Heart left ventricle (tissue), 13 donors: ENCODE data around the gene CR1L.

Source experiments
- POLR2A ChIP-seq, 2 donors: fragments of 450-650 bp; IDR thresholded peaks; one replicate each; pipeline ENCODE4 v1.6.1; 2017; ENCODE audit warnings: antibody characterized with exemption in 2 of 2, mild to moderate bottlenecking in 2 of 2, moderate library complexity in 2 of 2
- TF ChIP-seq, protein P1 (sequence below), 12 donors: fragments of 200-600 bp; sonication (generic) in 4 of 12; IDR thresholded peaks; one replicate each; pipeline versions ENCODE4 v1.5.0 to v1.8.0; 2018 to 2022; ENCODE audit warnings: antibody characterized with exemption in 12 of 12, mild to moderate bottlenecking in 5 of 12
- donor health status: ischemic (EF 13 %, LVEDD 7.1; RV severe dilation, severe dysfunction).
- donor health status: DM: no; HTN: yes; CAD: no.
- donor health status: DM: no; HTN: no; CAD: no.
- donor health status: ischemic (EF 25% LVEDD 6.9; RV normal size, moderate dysfunction).
- donor health status: ischemic (EF 25% LVEDD 5.7; RV mildly dilated, moderate dysfunction).
- donor health status: ischemic (EF 35%, LVEDD 5.7; RV mildly dilated, moderate dysfunction).
- donor health status: nonischemic (EF 11% LVEDD 7.7; RV severe dilation, severe dysfunction).
- donor health status: DM: yes; HTN: yes; CAD: no.
- donor health status: PGD.
- donor health status: ischemic (EF 29% LVEDD 5.4; RV normal size, mild dysfunction).
- donor health status: nonischemic (EF 23%, LVEDD 6.1; RV moderate dilation, normal function).

- TF ChIP-seq, protein P1, sequence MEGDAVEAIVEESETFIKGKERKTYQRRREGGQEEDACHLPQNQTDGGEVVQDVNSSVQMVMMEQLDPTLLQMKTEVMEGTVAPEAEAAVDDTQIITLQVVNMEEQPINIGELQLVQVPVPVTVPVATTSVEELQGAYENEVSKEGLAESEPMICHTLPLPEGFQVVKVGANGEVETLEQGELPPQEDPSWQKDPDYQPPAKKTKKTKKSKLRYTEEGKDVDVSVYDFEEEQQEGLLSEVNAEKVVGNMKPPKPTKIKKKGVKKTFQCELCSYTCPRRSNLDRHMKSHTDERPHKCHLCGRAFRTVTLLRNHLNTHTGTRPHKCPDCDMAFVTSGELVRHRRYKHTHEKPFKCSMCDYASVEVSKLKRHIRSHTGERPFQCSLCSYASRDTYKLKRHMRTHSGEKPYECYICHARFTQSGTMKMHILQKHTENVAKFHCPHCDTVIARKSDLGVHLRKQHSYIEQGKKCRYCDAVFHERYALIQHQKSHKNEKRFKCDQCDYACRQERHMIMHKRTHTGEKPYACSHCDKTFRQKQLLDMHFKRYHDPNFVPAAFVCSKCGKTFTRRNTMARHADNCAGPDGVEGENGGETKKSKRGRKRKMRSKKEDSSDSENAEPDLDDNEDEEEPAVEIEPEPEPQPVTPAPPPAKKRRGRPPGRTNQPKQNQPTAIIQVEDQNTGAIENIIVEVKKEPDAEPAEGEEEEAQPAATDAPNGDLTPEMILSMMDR (IDR thresholded peaks at IDR 0.05): no peak
- no peak for TF ChIP-seq POLR2A (IDR thresholded peaks at IDR 0.05)
Measured at GRCh38 chr1:207646944-207647579, 2.1 kb downstream of the CR1L start.
